Glomerular endothelial cell (primary cell): ENCODE data around the gene KDM1A. TPM values are rescaled to one million over a fixed set of nuclear protein-coding genes. Genes with fewer than 3 reads are reported as not detected.

Source experiments
- DNase-seq: peaks from one replicate; pipeline ENCODE4 v3.0.0-alpha.2; 2011; ENCODE audit warnings: low read depth, low spot score; ENCODE audit errors: extremely low read depth
- total RNA-seq: library from RNA; depleted of rRNA; stranded (reverse); fragments of >200 nt; gene quantifications from 2 replicates; pipeline ENCODE4 v1.2.3, GENCODE V29; 2015

Gene KDM1A
- total RNA-seq, 1 donor from 2014 or later, result 87.9 TPM

DNA sequence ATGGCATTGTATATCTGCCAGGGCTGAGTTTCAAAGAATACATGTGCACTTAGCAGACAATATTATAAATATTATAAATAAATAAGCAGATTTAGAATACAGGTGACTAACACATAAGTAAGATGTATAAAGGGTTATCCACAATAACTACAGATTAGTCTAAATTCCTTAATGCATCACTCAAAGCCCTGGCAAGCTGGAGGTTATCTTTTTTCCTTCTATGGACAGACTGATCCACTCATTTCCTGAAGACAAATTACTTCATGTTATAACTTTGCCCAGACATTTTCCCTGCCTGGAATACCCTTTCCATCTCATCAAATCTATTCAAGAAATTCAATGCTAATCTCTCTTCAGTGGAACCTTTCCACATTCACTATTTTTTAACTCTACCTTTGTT is 110.6 kb downstream of the KDM1A start:
- DNase-seq, result no peak

DNA sequence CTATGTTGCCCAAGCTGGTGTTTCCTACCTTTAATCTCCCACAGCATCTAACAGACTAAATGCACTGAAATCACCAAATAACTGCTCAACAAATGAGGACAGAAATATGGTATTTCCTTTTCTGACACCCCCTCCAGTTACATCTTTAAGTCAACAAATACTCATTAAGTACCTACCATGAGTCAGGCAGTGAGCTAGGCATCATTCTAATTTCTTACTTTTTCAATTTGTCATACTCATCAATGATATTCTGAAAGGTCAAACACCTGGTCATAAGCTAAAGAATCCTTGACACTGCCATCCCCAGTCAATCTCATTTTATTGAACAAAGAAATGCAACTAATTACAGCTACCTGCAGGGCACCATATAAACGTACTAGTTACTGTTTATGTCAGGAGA is 112.8 kb downstream of the KDM1A start:
- no peak for DNase-seq

Other genes with a start within 250 kb of the KDM1A start
- not detected in 2 replicates for gene LACTBL1, start 46.6 kb upstream of the KDM1A start, total RNA-seq
- not detected in 2 replicates for gene TEX46, start 3.6 kb upstream of the KDM1A start, total RNA-seq
- 64.9 and 71.9 TPM in 2 replicates for gene LUZP1, start 149.4 kb downstream of the KDM1A start, total RNA-seq
- 3.4 and 5.8 TPM in 2 replicates for gene HTR1D, start 198.0 kb downstream of the KDM1A start, total RNA-seq